DND-41 (cell line): Measurements from ENCODE around the gene ASIC3.

Experiments used
- ATAC-seq: fragments of 200-7000 bp; cut with Tn5 transposase; 3 replicates; pipeline ENCODE4 v1.9.1; 2021; ENCODE audit warnings: low read depth; ENCODE audit not compliant: insufficient read depth
- DNase-seq: peaks from one replicate; pipeline ENCODE4 v3.0.0-alpha.2; 2020
- H2AFZ ChIP-seq: 2 replicates; pipeline ENCODE4 v1.6.0; 2012; ENCODE audit warnings: low read depth, low read length
- H3K27ac ChIP-seq: 2 replicates; pipeline ENCODE4 v1.5.1; 2012; ENCODE audit warnings: low read length, inconsistent platforms
- H3K27me3 ChIP-seq: fragments of 200-600 bp; sonication (generic); 2 replicates; pipeline ENCODE4 v1.6.0; 2012; ENCODE audit warnings: low read length, mild to moderate bottlenecking, inconsistent platforms; ENCODE audit not compliant: insufficient read depth, poor library complexity
- H3K36me3 ChIP-seq: 2 replicates; pipeline ENCODE4 v1.5.1; 2012; ENCODE audit warnings: low read length, inconsistent platforms; ENCODE audit not compliant: insufficient read depth
- H3K4me1 ChIP-seq: 2 replicates; pipeline ENCODE4 v1.5.1; 2012; ENCODE audit warnings: mild to moderate bottlenecking, low read length; ENCODE audit not compliant: insufficient read depth
- H3K4me2 ChIP-seq: 2 replicates; pipeline ENCODE4 v1.6.0; 2012; ENCODE audit warnings: mild to moderate bottlenecking, moderate library complexity, low read length, inconsistent platforms; ENCODE audit not compliant: insufficient read depth
- H3K4me3 ChIP-seq, 2 experiments: fragments of 200-600 bp in 1 of 2; shearing (Covaris generic) in 1 of 2; 2 replicates each; pipeline ENCODE4 v1.5.1; 2012 to 2016; ENCODE audit warnings: inconsistent platforms in 2 of 2, low read length in 2 of 2, mild to moderate bottlenecking in 2 of 2, low read depth in 1 of 2, moderate library complexity in 1 of 2
- H3K79me2 ChIP-seq: 2 replicates; pipeline ENCODE4 v1.6.0; 2012; ENCODE audit warnings: low read length, inconsistent platforms; ENCODE audit not compliant: insufficient read depth
- H3K9ac ChIP-seq: 2 replicates; pipeline ENCODE4 v1.6.0; 2012; ENCODE audit warnings: low read depth, mild to moderate bottlenecking, inconsistent platforms, low read length, moderate library complexity
- H3K9me3 ChIP-seq: 2 replicates; pipeline ENCODE4 v1.5.1; 2012; ENCODE audit warnings: low read length, moderate library complexity, mild to moderate bottlenecking, inconsistent platforms; ENCODE audit not compliant: insufficient read depth, severe bottlenecking
- H4K20me1 ChIP-seq: 2 replicates; pipeline ENCODE4 v1.6.0; 2012; ENCODE audit warnings: low read length; ENCODE audit not compliant: insufficient read depth
- CTCF ChIP-seq: IDR thresholded peaks from 2 replicates; pipeline ENCODE4 v1.5.1; 2012; ENCODE audit warnings: borderline replicate concordance, low read length, moderate library complexity, mild to moderate bottlenecking; ENCODE audit not compliant: poor library complexity, severe bottlenecking; ENCODE audit errors: extremely low read depth
- EZH2 ChIP-seq: IDR thresholded peaks from 3 replicates; pipeline ENCODE4 v1.6.1; 2012; ENCODE audit warnings: borderline replicate concordance, low read depth, mild to moderate bottlenecking, moderate library complexity, low read length, inconsistent platforms; ENCODE audit not compliant: severe bottlenecking

Gene ASIC3

GRCh38 chr7:151087245-151088018 is 39.1 kb downstream of the ASIC3 start:
- H4K20me1 ChIP-seq, result peaks cover 25% of the 10 kb centered on the region
- no peaks in the 10 kb centered on the region for H3K36me3 ChIP-seq
- ATAC-seq (no peak), DNase-seq (no peak)
- H3K79me2 ChIP-seq, result peaks cover 20% of the 10 kb centered on the region
- H3K27ac ChIP-seq, result no peak overlapping the region
- peak overlapping the region; percentile 30 to 60; a peak in 3 of 4 replicates for H3K4me3 ChIP-seq
- H3K27me3 ChIP-seq, result peaks cover 14% of the 10 kb centered on the region
- 0 out of 2 replicates have a peak overlapping the region, but pooled peaks have one; percentile 1 for H2AFZ ChIP-seq
- peak overlapping the region; percentile 67 for H3K4me2 ChIP-seq
- H3K9ac ChIP-seq, result peak overlapping the region; percentile 52
- TF ChIP-seq EZH2 (no peak), CTCF (no peak)
- peaks cover 39% of the 10 kb centered on the region for H3K4me1 ChIP-seq
- no peaks in the 10 kb centered on the region for H3K9me3 ChIP-seq

GRCh38 chr7:151088019-151088855 is 39.9 kb downstream of the ASIC3 start:
- peak overlapping the region in 1 of 2 experiments; percentile 60; a peak in 1 of 4 replicates for H3K4me3 ChIP-seq
- H3K79me2 ChIP-seq, result peaks cover 12% of the 10 kb centered on the region
- H3K9me3 ChIP-seq, result no peaks in the 10 kb centered on the region
- H4K20me1 ChIP-seq, result peaks cover 25% of the 10 kb centered on the region
- H2AFZ ChIP-seq, result no peak overlapping the region
- no peaks in the 10 kb centered on the region for H3K36me3 ChIP-seq
- H3K4me1 ChIP-seq, result peaks cover 36% of the 10 kb centered on the region
- peak overlapping the region; percentile 67 for H3K4me2 ChIP-seq
- H3K9ac ChIP-seq, result peak overlapping the region; percentile 52; the same call in 1 of the 2 replicates
- ATAC-seq (no peak), DNase-seq (no peak)
- H3K27ac ChIP-seq, result no peak overlapping the region
- H3K27me3 ChIP-seq, result peaks cover 14% of the 10 kb centered on the region
- TF ChIP-seq EZH2 (no peak), CTCF (no peak)

GRCh38 chr7:151088856-151089699 is 40.7 kb downstream of the ASIC3 start:
- H4K20me1 ChIP-seq, result peaks cover 30% of the 10 kb centered on the region
- no peak overlapping the region for H3K9ac ChIP-seq
- H3K79me2 ChIP-seq, result peaks cover 12% of the 10 kb centered on the region; the same call in 1 of the 2 replicates
- no peak overlapping the region for H3K4me3 ChIP-seq
- ATAC-seq, result no peak
- H3K27ac ChIP-seq, result no peak overlapping the region
- H3K9me3 ChIP-seq, result no peaks in the 10 kb centered on the region
- no peak for DNase-seq
- H3K4me1 ChIP-seq, result peaks cover 28% of the 10 kb centered on the region
- H2AFZ ChIP-seq, result no peak overlapping the region
- H3K36me3 ChIP-seq, result no peaks in the 10 kb centered on the region
- no peak overlapping the region for H3K4me2 ChIP-seq
- TF ChIP-seq CTCF, result no peak
- TF ChIP-seq EZH2, result no peak
- peaks cover 14% of the 10 kb centered on the region for H3K27me3 ChIP-seq
